K562 (cell line): ENCODE measurements around the gene COBLL1. TPM values are rescaled to one million over a fixed set of nuclear protein-coding genes. Genes with fewer than 3 reads are reported as not detected.

Experiments used
- ATAC-seq: fragments of 200-7000 bp; cut with Tn5 transposase; 3 replicates; pipeline ENCODE4 v1.9.1; 2020; ENCODE audit warnings: moderate library complexity
- BruUV-seq: library from RNA; stranded (reverse); fragments of 400-500 nt; replicated peaks from 2 replicates; lab custom pipeline; 2021; lab: Mats Ljungman, UMichigan
- CTCF ChIA-PET: fragments of 300-600 bp; formaldehyde crosslinking; extraction: SDS; loops from one replicate; lab custom pipeline; 2021; ENCODE audit warnings: low intra/inter-chr PET ratio; lab: Yijun Ruan, JAX
- POLR2A ChIA-PET: fragments of 300-600, 350-650 bp; sonication (Branson Sonifier 250); formaldehyde crosslinking; extraction: SDS; loops from one replicate; lab custom pipeline; 2021; ENCODE audit warnings: antibody characterized with exemption, inconsistent platforms; lab: Yijun Ruan, JAX
- DNase-seq, 4 experiments: peaks; one replicate each; pipeline versions ENCODE4 v3.0.0 to v3.0.0-alpha.2; 2011 to 2018; ENCODE audit warnings: low spot score in 3 of 4, mixed read lengths in 3 of 4; ENCODE audit errors: extremely low read depth in 1 of 4
- FAIRE-seq: peaks from 2 replicates; lab custom pipeline; 2011; peaks lifted over from hg19 to GRCh38; lab: Jason Lieb, UNC
- H2AFZ ChIP-seq: 2 replicates; pipeline ENCODE4 v1.6.0; 2011; ENCODE audit warnings: low read depth, low read length, control low read depth, inconsistent platforms
- H3K27ac ChIP-seq: fragments of 200-600 bp; 3 replicates; pipeline ENCODE4 v1.8.0; 2011; ENCODE audit warnings: low read depth, mild to moderate bottlenecking, control low read depth, inconsistent platforms, low read length, moderate library complexity, mixed read lengths; ENCODE audit errors: extremely low read depth
- H3K27me3 ChIP-seq, 2 experiments: fragments of 300-600 bp in 1 of 2; 2 replicates in 1 of 2; 3 replicates in 1 of 2; pipeline versions ENCODE4 v1.6.0 to v1.8.0; 2011; ENCODE audit warnings: inconsistent platforms in 2 of 2, low read length in 2 of 2, mild to moderate bottlenecking in 1 of 2, mixed read lengths in 1 of 2, moderate library complexity in 1 of 2; ENCODE audit not compliant: control insufficient read depth in 2 of 2, insufficient read depth in 2 of 2
- H3K36me3 ChIP-seq: fragments of 300-600 bp; 3 replicates; pipeline ENCODE4 v1.8.0; 2011; ENCODE audit warnings: mild to moderate bottlenecking, low read length, inconsistent platforms; ENCODE audit not compliant: control insufficient read depth, insufficient read depth
- H3K4me1 ChIP-seq, 2 experiments: fragments of 200-600 bp in 1 of 2; replicated peaks in 1 of 2; 2 replicates in 1 of 2; 3 replicates in 1 of 2; pipeline versions ENCODE4 v1.5.1 to v1.8.0; 2011; ENCODE audit warnings: inconsistent platforms in 2 of 2, low read length in 2 of 2, mild to moderate bottlenecking in 1 of 2, mixed read lengths in 1 of 2, moderate library complexity in 1 of 2; ENCODE audit not compliant: control insufficient read depth in 2 of 2, insufficient read depth in 2 of 2
- H3K4me2 ChIP-seq: 2 replicates; pipeline ENCODE4 v1.6.1; 2011; ENCODE audit warnings: low read length, control low read depth, inconsistent platforms, mixed read lengths; ENCODE audit not compliant: insufficient read depth
- H3K4me3 ChIP-seq: fragments of 200-600 bp; sonication (generic), shearing (Covaris generic); 2 replicates; pipeline ENCODE4 v1.5.1; 2016; ENCODE audit warnings: control low read depth, inconsistent platforms
- H3K79me2 ChIP-seq: fragments of 200-600 bp; 3 replicates; pipeline ENCODE4 v1.8.0; 2011; ENCODE audit warnings: low read length, inconsistent platforms; ENCODE audit not compliant: control insufficient read depth, insufficient read depth
- H3K9ac ChIP-seq, 2 experiments: 2 replicates each; pipeline versions ENCODE4 v1.6.0 to v1.6.1; 2011; ENCODE audit warnings: low read depth in 2 of 2, low read length in 2 of 2, control low read depth in 1 of 2, inconsistent platforms in 1 of 2, mild to moderate bottlenecking in 1 of 2, mixed read lengths in 1 of 2; ENCODE audit not compliant: insufficient read depth in 1 of 2
- H3K9me1 ChIP-seq: one replicate; pipeline ENCODE4 v1.6.0; 2011; ENCODE audit warnings: inconsistent platforms, mild to moderate bottlenecking, low read length, moderate library complexity; ENCODE audit not compliant: control insufficient read depth, insufficient read depth
- H3K9me3 ChIP-seq: replicated peaks from 2 replicates; pipeline ENCODE4 v1.5.1; 2011; ENCODE audit warnings: low read depth, low read length, inconsistent platforms; ENCODE audit not compliant: control insufficient read depth, insufficient read depth
- H4K20me1 ChIP-seq: replicated peaks from 2 replicates; pipeline ENCODE4 v1.6.1; 2011; ENCODE audit warnings: low read length, inconsistent platforms, mixed read lengths; ENCODE audit not compliant: control insufficient read depth, insufficient read depth
- ARID1B ChIP-seq: fragments of 450-650 bp; IDR thresholded peaks from 2 replicates; pipeline ENCODE4 v1.6.1; 2016; ENCODE audit warnings: antibody characterized with exemption, mild to moderate bottlenecking, inconsistent platforms
- BCL6 ChIP-seq: fragments of 250-450 bp; sonication (Bioruptor Pico); IDR thresholded peaks from 2 replicates; pipeline ENCODE4 v1.4.0; 2020
- FIP1L1 ChIP-seq: fragments of 200-400 bp; formaldehyde crosslinking; IDR thresholded peaks from 2 replicates; pipeline ENCODE4 v1.6.1; 2018; ENCODE audit warnings: mild to moderate bottlenecking, low read depth, low read length; ENCODE audit not compliant: poor library complexity, severe bottlenecking
- NFIX ChIP-seq: fragments of 250-450 bp; sonication (Bioruptor Pico); IDR thresholded peaks from 2 replicates; pipeline ENCODE4 v1.4.0; 2020; ENCODE audit warnings: low read depth, mild to moderate bottlenecking, moderate library complexity
- PHF21A ChIP-seq: fragments of 450-650 bp; IDR thresholded peaks from 2 replicates; pipeline ENCODE4 v1.6.1; 2017; ENCODE audit warnings: low read depth, borderline replicate concordance
- RFX7 ChIP-seq: fragments of 250-450 bp; sonication (Bioruptor Pico); IDR thresholded peaks from 2 replicates; pipeline ENCODE4 v1.5.1; 2021; ENCODE audit warnings: mild to moderate bottlenecking
- TAF1 ChIP-seq: IDR thresholded peaks from 2 replicates; pipeline ENCODE4 v1.6.1; 2011; ENCODE audit warnings: mild to moderate bottlenecking, low read length, moderate library complexity; ENCODE audit not compliant: insufficient read depth, control insufficient read depth, severe bottlenecking; ENCODE audit errors: extremely low read depth
- ZNF316 ChIP-seq: fragments of 450-650 bp; IDR thresholded peaks from 2 replicates; pipeline ENCODE4 v1.6.1; 2016
- ZNF561 ChIP-seq: fragments of 450-650 bp; formaldehyde crosslinking; conservative IDR thresholded peaks from 2 replicates; pipeline ENCODE4 v1.4.0; 2020; ENCODE audit warnings: mild to moderate bottlenecking, moderate library complexity
- ZNF76 ChIP-seq: fragments of 250-450 bp; sonication (Bioruptor Pico); IDR thresholded peaks from 2 replicates; pipeline ENCODE4 v1.4.0; 2020; ENCODE audit warnings: mild to moderate bottlenecking, moderate library complexity, borderline replicate concordance
- WGBS: fragments of 100-300 bp; shearing (Covaris generic); methylation state at CpG from one replicate; pipeline ENCODE4 v1.1.6; 2016; ENCODE audit warnings: low coverage, mixed read lengths; ENCODE audit not compliant: insufficient coverage; ENCODE audit errors: missing lambda C conversion rate; 5-methylcytosine and 5-hydroxymethylcytosine counted together
- in situ Hi-C: fragments of 300-500 bp; cut with MboI; formaldehyde crosslinking; loops from 4 replicates; pipeline ENCODE4 v1.15.0; 2018; ENCODE audit warnings: inconsistent platforms, mixed read lengths
- intact Hi-C: fragments of 100-400 bp; cut with micrococcal nuclease; formaldehyde crosslinking; loops from 2 replicates; pipeline ENCODE4 v1.14.2; 2022
- polyA plus RNA-seq, 8 experiments: library from polyadenylated mRNA; depleted of rRNA in 4 of 8; stranded (reverse) in 5 of 8; unstranded in 3 of 8; fragments of >200 nt; fragmentation: Nextera tagmentation in 2 of 8; fragmentation: Illumina TruSeq in 1 of 8; extraction: Ambion mirVana in 2 of 8; extraction: Trizol in 1 of 8; gene quantifications; 2 replicates each; pipeline versions ENCODE4 v1.2.1 to v1.2.3, GENCODE V29; 2011 to 2014; ENCODE audit warnings: inconsistent platforms in 1 of 8, missing spikeins in 1 of 8
- total RNA-seq, 7 experiments: library from RNA; depleted of rRNA in 6 of 7; stranded (reverse); fragments of >200 nt in 6 of 7; fragmentation: Illumina TruSeq in 2 of 7; extraction: Trizol in 2 of 7; gene quantifications; 2 replicates each; pipeline versions ENCODE4 v1.2.1 to v1.2.3, GENCODE V29; 2011 to 2021; ENCODE audit warnings: low replicate concordance in 1 of 7
- TF ChIP-seq, protein P1 (sequence below), 2 experiments: fragments of 450-650 bp in 1 of 2; sonication (generic) in 1 of 2; formaldehyde crosslinking; conservative IDR thresholded peaks; 2 replicates each; pipeline versions ENCODE4 v1.4.0 to v1.8.1; 2020 to 2022; ENCODE audit warnings: mild to moderate bottlenecking in 1 of 2, missing genetic modification reagents in 1 of 2

The COBLL1 gene
- total and polyA plus RNA-seq, 9 of the 15 experiments (the other 6 are each of a cell fraction or from before 2014, with no cell fraction given) = 0.07 to 1.6 (median 0.71) TPM

GRCh38 chr2:164826293-164827243 is 15.1 kb downstream of the COBLL1 start:
- BruUV-seq = no TSS peak
- intact Hi-C loops = no loop called here
- TF ChIP-seq TAF1 (no peak), ZNF316 (no peak), PHF21A (no peak), RFX7 (CRISPR knock-in tag) (no peak), ZNF561 (CRISPR knock-in tag) (no peak), NFIX (CRISPR knock-in tag) (no peak), BCL6 (CRISPR knock-in tag) (no peak), ARID1B (no peak), ZNF76 (no peak), FIP1L1 (no peak)
- TF ChIP-seq, protein P1, sequence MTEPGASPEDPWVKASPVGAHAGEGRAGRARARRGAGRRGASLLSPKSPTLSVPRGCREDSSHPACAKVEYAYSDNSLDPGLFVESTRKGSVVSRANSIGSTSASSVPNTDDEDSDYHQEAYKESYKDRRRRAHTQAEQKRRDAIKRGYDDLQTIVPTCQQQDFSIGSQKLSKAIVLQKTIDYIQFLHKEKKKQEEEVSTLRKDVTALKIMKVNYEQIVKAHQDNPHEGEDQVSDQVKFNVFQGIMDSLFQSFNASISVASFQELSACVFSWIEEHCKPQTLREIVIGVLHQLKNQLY (CRISPR knock-in tag; conservative IDR thresholded peaks at IDR 0.05) = no peak
- TF ChIP-seq, all 486 proteins: peak for 0
- DNase-seq (no peak), ATAC-seq (no peak), FAIRE-seq (no peak)
- Histone ChIP-seq H3K36me3 (no peaks in the 10 kb centered on the region), H3K9me3 (0 out of 2 replicates have a peak, but pooled peaks cover 3% of the 10 kb centered on the region), H3K27ac (no peak overlapping the region), H3K4me3 (no peak overlapping the region), H3K79me2 (no peaks in the 10 kb centered on the region), H3K4me1 (no peaks in the 10 kb centered on the region), H3K4me2 (no peak overlapping the region), H4K20me1 (no peaks in the 10 kb centered on the region), H2AFZ (no peak overlapping the region), H3K27me3 (no peaks in the 10 kb centered on the region), H3K9me1 (no peaks in the 10 kb centered on the region), H3K9ac (no peak overlapping the region)
- ChIA-PET POLR2A (no interaction called here), CTCF (no interaction called here)
- WGBS = 1% methylated on average over 8 of the region's 8 CpGs
- in situ Hi-C loops = no loop called here
